CD4-positive, alpha-beta T cell treated with Interleukin-12 subunit alpha and Interleukin-12 subunit beta, for 1 hour (primary cell): ENCODE data around the gene AGPAT3.

ENCODE experiments used
- DNase-seq: peaks from one replicate; pipeline ENCODE4 v3.0.0-alpha.2; 2020

The AGPAT3 gene

DNA sequence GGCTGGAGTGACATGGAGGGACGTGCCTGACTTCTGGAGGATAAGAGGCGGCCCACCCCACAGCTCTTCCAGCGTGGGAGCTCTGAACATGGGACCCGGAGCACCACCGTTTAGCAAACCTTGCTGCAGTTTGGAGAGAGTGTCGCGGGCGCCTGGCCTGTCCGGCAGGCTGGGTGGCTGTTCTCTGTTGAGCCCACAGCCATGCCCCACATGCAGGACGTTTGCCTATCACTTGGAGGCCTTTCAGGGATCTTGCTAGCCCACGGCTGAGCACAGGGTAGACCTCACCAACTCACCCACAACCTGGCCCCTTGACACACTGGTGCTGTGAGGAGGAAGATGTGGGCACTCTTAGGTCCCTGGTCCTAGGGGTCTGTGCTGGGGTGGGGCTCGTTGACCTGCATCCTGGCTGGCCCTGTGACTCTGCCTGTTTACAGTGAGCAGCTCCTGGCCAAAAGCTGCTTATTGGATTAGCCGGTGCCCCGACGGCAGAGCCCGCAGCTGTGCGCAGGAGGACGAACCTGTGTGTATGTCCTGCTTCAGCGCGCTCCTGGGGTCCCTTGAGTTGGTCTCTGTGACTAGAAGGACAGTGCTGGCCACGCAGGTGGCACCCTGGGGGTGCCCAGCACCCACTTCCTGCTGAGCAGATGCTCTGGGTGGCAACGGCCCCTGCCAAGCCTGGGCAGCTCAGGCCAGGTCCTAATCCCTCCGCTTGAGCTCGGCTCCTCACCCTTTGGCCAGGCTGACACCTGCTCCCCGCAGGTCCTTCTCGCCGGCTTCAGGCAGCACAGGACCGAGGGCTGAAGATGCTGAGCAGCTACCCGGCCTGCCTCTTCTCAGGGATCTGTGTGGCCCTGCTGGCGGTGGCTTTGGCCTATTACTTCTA, 74.7 kb downstream of the AGPAT3 start:
- DNase-seq, result no peak

DNA sequence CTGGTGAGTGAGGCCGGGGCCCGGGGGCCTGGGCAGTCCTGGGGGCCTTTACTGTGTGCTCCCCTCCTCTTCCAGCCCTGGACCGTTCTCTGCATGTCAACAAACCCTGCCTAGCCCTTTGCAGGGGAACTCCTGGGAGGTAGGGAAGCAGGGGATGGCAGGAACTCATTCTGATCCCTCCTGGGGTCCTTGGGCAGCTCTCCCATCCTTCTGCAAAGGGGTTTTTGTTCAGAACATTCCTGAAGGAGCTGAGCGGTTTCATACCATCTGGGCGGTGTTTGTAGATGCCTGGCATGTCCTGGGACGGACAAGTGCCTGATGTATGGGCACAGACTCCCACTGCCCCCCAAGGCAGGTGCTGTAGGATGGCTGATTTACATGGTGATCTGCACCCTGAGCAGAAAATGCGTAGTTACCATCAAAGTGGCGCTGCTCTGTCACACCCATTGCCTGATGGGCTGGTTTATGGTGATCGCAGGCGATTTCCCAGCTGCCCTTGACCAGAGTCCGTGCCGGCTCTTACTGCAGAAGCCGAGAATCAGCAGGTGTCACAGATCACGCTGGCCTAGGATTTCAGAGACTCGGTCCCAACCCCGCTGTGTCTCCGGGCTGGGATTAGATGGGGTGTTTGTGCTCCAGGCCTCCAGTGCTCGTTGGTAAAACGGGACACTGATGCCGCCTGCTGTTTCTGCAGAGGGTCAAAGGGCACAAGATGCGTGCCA, 75.5 kb downstream of the AGPAT3 start:
- DNase-seq, result no peak

- DNase-seq, result no peak
Measured at GRCh38 chr21:43942201-43942600, 77.2 kb downstream of the AGPAT3 start.

DNA sequence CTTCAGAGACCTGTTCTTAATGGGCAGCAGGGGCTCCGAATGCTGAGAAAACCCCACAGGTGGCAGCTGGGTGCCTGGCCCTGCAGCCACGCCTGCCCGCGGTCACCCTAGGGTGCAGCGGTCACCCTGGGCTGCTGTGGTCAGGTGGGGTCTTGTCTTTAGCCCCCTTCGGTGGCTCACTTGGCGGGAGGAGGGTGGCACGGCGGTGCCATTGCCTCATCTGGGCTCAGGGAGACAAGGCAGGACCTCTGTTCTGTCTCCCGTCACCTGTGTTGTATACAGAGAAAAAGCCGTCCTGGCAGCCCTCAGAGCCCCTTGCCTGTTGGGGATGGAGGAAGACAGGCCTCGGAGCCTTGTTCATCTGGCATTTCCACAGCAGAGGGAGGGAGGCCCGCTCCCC, 77.6 kb downstream of the AGPAT3 start:
- DNase-seq, result no peak

DNA sequence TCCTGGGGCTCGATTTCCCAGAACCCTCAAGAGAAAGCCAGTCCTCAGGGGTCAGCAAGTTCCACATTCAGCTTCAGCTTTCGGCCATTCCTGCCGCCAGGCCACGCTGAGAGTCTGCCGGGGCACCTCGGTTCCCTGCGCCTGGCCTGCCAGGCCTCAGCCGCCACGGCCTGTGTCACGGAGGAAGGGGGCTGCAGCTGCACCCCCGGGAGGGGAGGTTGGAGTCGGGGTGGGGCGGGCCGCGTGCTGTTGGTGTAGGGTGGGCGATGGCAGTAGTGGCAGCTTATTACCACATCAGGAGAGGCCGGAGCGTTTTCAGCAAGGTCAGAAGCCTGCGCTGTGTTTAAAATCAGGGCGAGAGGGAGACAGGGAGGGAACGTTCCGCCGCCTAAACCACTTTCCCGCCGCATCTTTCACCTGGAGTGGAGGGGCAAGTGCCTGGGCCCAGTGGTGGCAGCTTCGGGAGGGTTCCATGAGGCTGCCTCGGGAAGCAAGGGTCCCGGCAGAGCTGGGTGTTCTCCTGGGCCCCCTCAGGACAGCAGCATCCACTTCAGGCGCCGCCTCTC, 78.6 kb downstream of the AGPAT3 start:
- DNase-seq, result no peak

DNA sequence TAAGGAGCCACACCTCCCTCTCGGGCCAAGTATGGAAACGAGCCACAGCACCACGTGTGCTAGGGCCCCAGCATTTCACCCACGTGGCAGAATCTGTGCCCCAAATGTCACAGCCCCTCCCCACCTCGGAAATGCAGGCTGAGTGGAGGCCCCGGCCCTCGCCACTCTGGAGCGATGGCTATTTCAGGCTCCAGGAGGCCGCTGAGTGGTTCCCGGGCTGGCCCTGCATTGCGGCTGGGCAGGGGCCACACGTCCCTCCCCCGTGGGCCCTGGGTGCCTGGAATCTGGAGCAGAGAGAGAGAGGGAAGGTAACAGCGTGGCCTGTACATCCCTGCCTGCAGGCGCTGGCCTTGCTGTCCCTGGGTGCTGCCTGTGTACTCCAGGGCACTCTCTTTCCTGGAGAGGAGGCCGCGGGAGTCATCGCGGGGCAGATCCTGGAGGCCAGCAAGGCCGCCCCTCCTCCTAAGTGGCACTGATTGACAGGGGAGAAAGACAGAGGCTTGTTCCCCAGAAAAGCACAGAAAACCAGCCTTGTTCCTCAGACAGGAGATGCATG, 79.1 kb downstream of the AGPAT3 start:
- no peak for DNase-seq

DNA sequence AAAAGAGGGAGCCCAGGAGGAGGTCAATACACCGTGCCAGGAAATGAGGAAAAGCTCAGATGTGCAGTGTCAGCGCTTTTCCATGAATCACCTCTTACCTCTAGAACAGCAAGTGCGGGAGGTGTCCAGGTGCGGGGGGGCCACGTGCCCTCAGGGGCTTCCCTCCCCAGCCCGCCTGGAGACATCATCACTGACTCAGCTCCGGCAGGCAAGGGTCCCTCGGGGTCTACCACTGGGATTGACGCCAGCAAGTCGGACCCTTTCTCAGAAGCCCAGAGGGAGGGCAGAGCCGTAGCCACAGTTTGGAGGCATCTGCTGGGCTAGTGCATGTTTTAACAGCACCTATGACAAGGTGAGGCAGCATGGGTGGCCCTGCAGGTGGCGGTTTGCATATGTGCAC, 79.7 kb downstream of the AGPAT3 start:
- no peak for DNase-seq

DNA sequence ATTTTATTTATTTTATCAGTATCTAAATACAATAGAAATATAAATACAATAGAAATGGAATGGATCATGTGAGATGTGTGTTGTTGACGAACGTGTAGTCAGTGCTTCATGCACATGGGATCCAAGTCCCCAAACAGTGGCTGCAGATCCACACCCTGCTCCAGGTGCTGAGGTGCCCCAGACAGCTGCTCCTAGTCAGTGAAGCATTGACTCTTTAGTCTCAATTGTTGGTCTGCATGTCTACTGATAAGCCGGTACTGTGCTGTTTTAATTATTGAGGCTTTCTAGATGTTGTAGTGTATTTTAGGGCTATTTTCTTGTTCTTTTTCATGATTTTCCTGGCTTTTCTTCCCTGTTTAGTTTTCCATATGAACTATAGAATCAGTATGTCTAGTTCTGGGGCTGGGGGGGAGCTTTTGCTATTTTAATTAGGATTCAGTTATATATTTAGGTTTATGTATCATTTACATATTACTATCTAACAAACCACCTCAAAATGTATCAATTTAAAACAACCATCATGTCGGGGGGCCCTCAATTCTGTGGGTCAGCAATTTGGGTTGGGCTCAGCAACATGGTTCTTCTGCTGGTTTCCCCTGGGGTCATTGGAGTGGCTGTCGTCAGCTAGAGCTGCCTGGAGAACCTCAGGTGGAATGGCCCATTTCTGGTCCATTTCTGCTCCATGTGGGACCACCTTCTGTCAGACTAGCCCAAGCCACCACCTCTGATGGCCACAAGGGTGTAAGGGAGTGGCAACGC, 83.9 kb downstream of the AGPAT3 start:
- no peak for DNase-seq

DNA sequence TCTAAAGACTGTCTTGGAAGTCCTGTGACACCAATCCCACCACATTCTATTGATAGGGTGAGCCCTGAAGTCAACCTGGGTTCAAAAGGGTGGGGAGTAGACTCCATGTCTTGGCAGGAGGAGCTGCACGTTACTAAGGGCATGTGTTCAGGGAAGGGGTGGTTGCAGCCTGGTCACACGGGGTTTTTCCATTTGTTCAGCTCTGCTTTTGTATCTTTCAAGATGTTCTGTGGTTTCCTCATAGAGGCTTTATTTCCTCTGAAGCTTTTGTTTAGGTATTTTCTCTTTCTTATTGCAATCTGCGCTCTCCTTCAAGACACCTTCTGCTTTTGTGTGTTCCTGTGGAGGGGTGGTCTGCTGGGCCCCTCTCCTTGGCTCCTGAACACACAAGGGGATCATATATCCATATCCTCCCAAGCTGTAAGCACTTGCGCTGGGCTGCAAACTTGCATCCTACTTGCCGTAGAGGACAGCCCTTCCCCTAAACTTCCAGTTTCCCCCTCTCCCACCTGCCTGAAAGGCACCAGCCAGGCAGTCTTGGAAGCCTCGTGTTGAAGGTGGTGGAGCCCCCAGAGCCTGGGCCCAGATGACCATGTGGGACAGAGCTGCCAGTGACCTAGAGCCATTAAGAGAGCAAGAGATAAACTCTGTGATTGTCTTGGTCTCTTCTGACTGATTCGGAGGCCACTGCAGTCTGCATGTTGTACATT, 84.6 kb downstream of the AGPAT3 start:
- DNase-seq, result no peak

GRCh38 chr21:43950481-43950880, 85.5 kb downstream of the AGPAT3 start:
- no peak for DNase-seq

DNA sequence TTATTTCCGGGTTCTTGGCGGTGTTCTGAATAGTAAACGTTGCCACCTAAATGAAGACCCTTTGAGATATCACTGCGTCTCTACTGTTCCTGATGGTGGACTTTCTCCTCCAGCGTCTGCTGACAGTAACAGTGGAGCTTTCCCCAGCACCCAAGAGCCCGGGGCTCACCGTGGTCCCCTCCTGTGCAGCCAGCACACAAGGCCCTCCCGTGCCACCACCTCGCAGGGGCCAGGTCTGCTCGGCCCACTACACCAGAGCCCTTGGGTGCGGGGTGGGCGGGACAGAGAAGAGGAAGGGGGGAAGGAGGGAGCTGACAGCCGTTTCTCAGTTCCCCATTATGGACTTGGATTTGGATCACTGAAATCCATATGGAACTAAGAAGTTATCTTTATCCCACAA, 85.9 kb downstream of the AGPAT3 start:
- DNase-seq, result no peak

DNA sequence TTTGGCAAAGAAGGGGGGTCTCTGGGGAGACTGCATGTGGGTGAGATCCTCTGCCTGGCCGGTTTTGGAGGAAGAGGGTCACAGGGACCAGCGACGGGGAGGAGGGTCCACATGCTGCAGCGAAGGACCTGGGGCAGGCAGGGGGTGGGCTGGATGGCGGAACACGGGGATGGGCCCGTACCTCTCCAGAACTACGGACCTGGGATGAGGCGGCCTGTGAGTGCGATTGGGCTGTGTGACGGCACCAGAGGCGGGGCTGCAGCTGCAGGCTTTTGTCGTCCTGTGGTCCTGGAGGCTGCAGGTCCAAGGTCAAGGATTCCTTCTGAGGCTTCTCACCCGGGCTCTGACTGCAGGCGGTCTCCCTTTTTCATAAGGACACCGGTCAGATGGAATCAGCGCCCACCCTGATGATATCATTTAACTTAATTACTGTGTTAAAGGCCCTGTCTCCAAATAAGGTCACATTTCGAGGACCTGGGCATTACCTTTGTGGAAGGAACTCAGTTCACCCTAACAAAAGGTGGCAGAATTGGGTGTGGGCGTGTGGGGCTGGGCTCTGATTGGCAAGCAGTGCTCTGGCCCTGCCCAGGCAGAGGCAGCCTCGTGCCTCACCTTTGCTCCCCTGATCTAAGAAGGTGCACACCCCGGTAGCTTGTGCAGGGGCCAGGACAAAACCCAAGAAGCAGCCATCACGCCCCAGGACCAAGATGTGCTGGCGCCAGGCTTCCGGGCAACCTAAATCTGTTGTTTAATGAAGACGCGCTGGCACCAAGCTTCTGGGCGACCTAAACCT, 87.1 kb downstream of the AGPAT3 start:
- DNase-seq, result no peak

- DNase-seq, result no peak
Measured at GRCh38 chr21:43953021-43953420, 88.0 kb downstream of the AGPAT3 start.

DNA sequence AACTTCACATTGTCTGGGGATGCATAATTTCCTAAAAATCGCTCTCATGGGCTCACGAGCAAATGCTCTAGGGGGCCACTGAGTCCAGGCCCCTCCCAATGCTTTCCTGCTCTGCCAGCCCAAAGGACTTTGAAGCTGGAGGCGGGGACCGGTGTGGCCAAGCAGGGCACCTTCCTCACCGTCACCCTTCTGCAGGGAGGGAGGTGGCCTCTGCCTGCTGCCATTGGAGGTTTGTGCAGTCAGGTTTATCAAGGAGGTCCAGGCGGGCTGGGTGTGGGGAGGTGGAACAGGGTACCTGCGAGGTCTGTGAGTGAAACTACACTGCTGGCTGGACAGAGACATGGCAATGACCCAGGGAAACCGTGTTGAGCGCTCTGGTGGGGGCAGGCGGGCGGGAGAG, 89.0 kb downstream of the AGPAT3 start:
- DNase-seq, result no peak

DNA sequence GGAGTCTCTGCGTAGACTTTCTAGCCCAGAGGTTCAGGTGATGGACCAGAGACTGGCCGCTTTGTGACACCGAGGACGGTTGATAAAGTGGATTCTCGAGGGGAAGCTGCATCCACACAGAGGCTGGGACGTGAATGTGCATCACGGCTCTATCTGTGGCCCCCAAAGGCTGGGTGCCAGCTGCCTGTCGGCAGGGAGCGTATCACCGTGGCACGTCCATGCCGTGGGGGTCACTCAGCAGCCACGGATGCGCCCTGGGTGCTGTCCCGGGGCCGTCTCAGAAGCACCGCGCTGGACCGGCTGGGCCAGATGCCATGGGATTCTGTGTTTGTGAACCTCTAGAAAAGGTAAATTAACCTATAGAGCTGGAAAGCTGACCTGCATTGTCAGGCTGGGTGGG, 89.9 kb downstream of the AGPAT3 start:
- DNase-seq, result no peak

- DNase-seq, result no peak
Measured at GRCh38 chr21:43956019-43956669, 91.1 kb downstream of the AGPAT3 start.

DNA sequence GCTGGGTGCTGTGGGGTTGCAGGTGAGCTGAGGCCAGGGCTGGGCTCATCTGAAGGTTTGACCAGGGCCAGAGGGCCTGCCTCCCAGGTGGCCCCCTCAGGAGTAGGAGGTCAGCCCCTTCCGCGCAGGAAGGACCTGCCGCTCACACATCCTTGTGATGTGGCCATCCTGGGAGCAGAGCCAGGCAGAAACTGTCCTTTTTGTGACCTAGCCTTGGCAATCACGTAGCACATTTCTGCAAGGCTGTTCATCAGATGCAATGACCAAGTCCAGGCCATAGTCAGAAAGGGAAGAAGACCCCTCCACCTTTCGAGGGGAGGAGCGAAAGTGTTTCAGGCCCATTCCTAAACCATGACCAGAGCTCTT, 91.6 kb downstream of the AGPAT3 start:
- DNase-seq, result no peak

GRCh38 chr21:43957128-43957571, 92.1 kb downstream of the AGPAT3 start:
- DNase-seq, result no peak

DNA sequence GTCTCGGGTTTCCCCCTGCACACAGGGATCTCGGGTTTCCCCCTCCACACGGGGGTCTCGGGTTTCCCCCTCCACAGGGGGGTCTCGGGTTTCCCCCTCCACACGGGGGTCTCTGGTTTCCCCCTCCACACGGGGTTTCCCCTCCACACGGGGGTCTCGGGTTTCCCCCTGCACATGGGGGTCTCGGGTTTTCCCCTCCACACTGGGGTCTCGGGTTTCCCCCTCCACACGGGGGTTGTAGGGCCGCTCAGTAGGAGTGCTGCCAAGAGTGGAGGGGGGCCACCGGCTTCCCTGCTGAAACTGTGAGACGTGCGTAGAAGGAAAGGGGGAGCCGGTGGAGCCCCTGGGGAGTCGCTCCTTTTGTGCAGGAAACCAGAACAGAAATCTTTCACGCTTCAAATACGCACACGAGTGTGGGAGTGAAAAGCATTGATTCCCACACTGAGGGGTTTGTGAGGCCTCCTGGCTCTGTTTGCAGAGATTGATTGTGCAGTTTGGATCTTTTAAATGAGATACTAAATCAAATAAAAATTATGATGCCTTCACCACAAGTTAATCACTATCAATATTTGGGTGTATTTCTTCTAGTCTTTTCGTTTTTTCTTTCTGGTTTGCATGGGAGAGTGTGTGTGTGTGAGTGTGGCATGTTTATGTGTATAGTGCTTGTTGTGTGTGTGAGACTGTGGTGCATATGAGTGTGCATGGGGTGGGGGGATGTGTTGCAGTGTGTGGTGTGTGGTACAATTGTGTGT, 92.8 kb downstream of the AGPAT3 start:
- DNase-seq, result no peak
